ENCODE data around the gene IFT122.

GRCh38 chr3:129513705-129514104 is 73.7 kb downstream of the IFT122 start:
- TF ChIP-seq CTCF (conservative IDR thresholded peaks at IDR 0.05; ENCODE audit: low read length) (no peak), EZH2phosphoT487 (IDR thresholded peaks at IDR 0.05; ENCODE audit: borderline replicate concordance, low read depth, low read length) (no peak)
